Measurements from ENCODE around the gene RSPO1.

Gene RSPO1

GRCh38 chr1:37657620-37658412, 23.1 kb upstream of the RSPO1 start:
- in situ Hi-C loops (cut with HindIII; ENCODE audit: low sequenced_read_pairs), result no loop called here

- in situ Hi-C loops (cut with HindIII; ENCODE audit: low sequenced_read_pairs), result no loop called here
Observed at GRCh38 chr1:37656881-37657280, 22.2 kb upstream of the RSPO1 start.

GRCh38 chr1:37656026-37656425, 21.3 kb upstream of the RSPO1 start:
- in situ Hi-C loops (cut with HindIII; ENCODE audit: low sequenced_read_pairs), result no loop called here

- in situ Hi-C loops (cut with HindIII; ENCODE audit: low sequenced_read_pairs), result no loop called here
Observed at GRCh38 chr1:37655274-37655673, 20.6 kb upstream of the RSPO1 start.

GRCh38 chr1:37653906-37654305, 19.2 kb upstream of the RSPO1 start:
- in situ Hi-C loops (cut with HindIII; ENCODE audit: low sequenced_read_pairs), result no loop called here

GRCh38 chr1:37652976-37653375, 18.3 kb upstream of the RSPO1 start:
- in situ Hi-C loops (cut with HindIII; ENCODE audit: low sequenced_read_pairs), result no loop called here

- in situ Hi-C loops (cut with HindIII; ENCODE audit: low sequenced_read_pairs), result no loop called here
Observed at GRCh38 chr1:37651803-37652202, 17.1 kb upstream of the RSPO1 start.

GRCh38 chr1:37650721-37651120, 16.0 kb upstream of the RSPO1 start:
- in situ Hi-C loops (cut with HindIII; ENCODE audit: low sequenced_read_pairs), result no loop called here

- in situ Hi-C loops (cut with HindIII; ENCODE audit: low sequenced_read_pairs), result no loop called here
Observed at GRCh38 chr1:37650173-37650572, 15.5 kb upstream of the RSPO1 start.

GRCh38 chr1:37647281-37647680, 12.6 kb upstream of the RSPO1 start:
- in situ Hi-C loops (cut with HindIII; ENCODE audit: low sequenced_read_pairs), result no loop called here

- in situ Hi-C loops (cut with HindIII; ENCODE audit: low sequenced_read_pairs), result no loop called here
Observed at GRCh38 chr1:37641059-37641458, 6.4 kb upstream of the RSPO1 start.

- in situ Hi-C loops (cut with HindIII; ENCODE audit: low sequenced_read_pairs), result no loop called here
Observed at GRCh38 chr1:37636435-37636834, 1.7 kb upstream of the RSPO1 start.

GRCh38 chr1:37634992-37635902, 555 bp upstream of the RSPO1 start:
- in situ Hi-C loops (cut with HindIII; ENCODE audit: low sequenced_read_pairs), result no loop called here

- in situ Hi-C loops (cut with HindIII; ENCODE audit: low sequenced_read_pairs), result no loop called here
Observed at GRCh38 chr1:37633938-37634243, 801 bp downstream of the RSPO1 start.

GRCh38 chr1:37633040-37633937, 1.4 kb downstream of the RSPO1 start:
- in situ Hi-C loops (cut with HindIII; ENCODE audit: low sequenced_read_pairs), result no loop called here

- in situ Hi-C loops (cut with HindIII; ENCODE audit: low sequenced_read_pairs), result no loop called here
Observed at GRCh38 chr1:37631036-37631435, 3.7 kb downstream of the RSPO1 start.

- in situ Hi-C loops (cut with HindIII; ENCODE audit: low sequenced_read_pairs), result no loop called here
Observed at GRCh38 chr1:37630426-37631028, 4.2 kb downstream of the RSPO1 start.

- in situ Hi-C loops (cut with HindIII; ENCODE audit: low sequenced_read_pairs), result no loop called here
Observed at GRCh38 chr1:37629726-37630425, 4.8 kb downstream of the RSPO1 start.

GRCh38 chr1:37629008-37629407, 5.7 kb downstream of the RSPO1 start:
- in situ Hi-C loops (cut with HindIII; ENCODE audit: low sequenced_read_pairs), result no loop called here

- in situ Hi-C loops (cut with HindIII; ENCODE audit: low sequenced_read_pairs), result no loop called here
Observed at GRCh38 chr1:37628026-37628556, 6.6 kb downstream of the RSPO1 start.

All from DLD1 (cell line).